Mononuclear cell (primary cell): ENCODE measurements around the gene HOXD1. TPM values are rescaled to one million over a fixed set of nuclear protein-coding genes. Genes with fewer than 3 reads are reported as not detected.

Source experiments
- H3K27me3 ChIP-seq: 2 replicates; pipeline ENCODE4 v1.6.0; 2011; ENCODE audit warnings: low read length, control low read depth; ENCODE audit not compliant: insufficient read depth
- H3K4me1 ChIP-seq: 2 replicates; pipeline ENCODE4 v1.5.1; 2011; ENCODE audit warnings: mild to moderate bottlenecking, low read length, control low read depth; ENCODE audit not compliant: insufficient read depth
- H3K4me3 ChIP-seq: 2 replicates; pipeline ENCODE4 v1.5.1; 2011; ENCODE audit warnings: mild to moderate bottlenecking, low read length, moderate library complexity
- H3K9me3 ChIP-seq: 2 replicates; pipeline ENCODE4 v1.5.1; 2011; ENCODE audit warnings: low read depth, mild to moderate bottlenecking, control low read depth, low read length
- total RNA-seq: library from RNA; depleted of rRNA; stranded (reverse); fragments of >200 nt; gene quantifications from one replicate; pipeline ENCODE4 v1.2.3, GENCODE V29; 2012

Gene HOXD1
- total RNA-seq: not detected

DNA sequence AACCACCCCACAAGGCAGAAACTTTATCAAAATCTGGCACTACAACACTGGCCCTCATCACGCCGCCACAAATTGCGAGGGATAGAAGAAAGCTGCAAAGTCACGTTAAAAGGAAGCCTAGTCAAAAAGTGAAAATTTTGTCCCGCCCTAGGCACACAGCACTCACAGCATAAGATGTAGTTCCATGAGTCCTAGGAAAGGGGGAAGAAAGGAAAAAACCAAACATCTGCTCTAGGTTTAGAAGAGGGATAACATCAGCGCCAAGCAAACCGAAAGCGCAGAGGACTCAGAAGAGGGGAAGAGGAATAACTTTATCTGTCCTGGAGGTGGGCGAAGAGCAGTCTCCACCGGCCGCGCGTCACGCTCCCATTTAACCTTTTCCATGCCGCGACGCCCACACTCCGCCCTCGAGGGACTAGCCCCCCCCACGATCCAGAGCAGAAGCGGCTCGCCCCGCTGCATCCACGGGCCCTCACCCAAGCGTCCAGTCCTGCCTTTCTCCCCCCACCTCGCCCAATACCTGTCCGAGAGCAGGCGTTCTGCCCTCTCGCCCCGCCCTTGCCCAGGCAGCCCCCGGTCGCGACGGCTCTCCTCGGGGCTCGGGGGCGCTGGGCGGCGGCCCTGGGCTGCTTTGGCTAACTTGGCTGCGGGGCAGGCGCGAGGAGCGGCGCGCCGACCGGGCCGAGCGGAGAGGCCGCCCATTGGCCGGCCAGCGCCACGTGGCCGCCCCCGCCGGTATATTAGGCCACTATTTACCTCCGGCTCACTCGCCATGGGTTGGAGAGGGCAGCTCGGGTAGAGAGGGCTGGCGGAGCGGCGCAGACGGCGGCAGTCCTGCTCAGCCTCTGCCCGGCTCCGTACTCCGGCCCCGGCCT, at the start of gene HOXD1:
Gene HOXD1, plus strand, starts transcription at position 770 of the 875 bp plus-strand sequence. CDS start 134 bp downstream, outside the sequence.
- H3K27me3 ChIP-seq: peaks cover 97% of the 10 kb centered on the region
- peak within 1 kb of the TSS; percentile 6 for H3K4me3 ChIP-seq
- H3K4me1 ChIP-seq: peaks cover 22% of the 10 kb centered on the region
- no peaks in the 10 kb centered on the region for H3K9me3 ChIP-seq

DNA sequence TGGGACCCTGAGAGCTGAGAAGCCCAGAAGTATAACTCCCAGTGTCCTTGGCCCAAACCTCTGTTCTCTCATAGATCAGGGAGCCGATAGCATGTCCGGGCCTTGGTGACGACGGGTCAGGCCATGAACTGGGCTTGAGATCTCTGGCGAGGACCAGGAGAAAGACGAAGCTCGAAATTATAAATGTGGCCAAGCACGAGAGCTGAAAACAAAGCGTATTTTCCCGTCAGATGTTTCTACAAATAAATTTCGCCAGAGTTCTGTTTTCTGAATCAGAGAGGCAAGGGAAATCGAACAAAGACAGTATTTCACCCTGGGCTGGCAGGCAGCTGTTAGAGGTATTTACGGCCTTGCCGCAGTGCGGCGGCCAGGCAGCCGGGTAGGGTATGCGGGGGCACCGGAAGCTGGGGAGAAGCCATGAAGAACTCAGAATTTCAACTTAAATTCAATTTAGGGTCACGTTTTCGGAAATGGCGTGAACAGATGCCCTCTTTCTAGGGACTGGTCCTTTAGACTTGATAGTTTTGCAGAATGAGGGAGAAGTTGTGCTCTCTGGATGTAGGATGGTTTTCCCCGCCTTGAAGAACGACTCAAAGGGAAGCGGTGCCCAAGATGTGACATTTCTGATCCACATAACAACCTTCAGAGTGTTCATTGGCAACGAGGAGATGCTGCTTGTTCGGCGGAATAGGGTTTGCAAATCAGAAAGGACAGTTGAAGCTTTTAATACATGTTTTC, 49.4 kb upstream of the HOXD1 start:
- Histone ChIP-seq H3K4me3 (no peak overlapping the region), H3K4me1 (peaks cover 18% of the 10 kb centered on the region), H3K9me3 (no peaks in the 10 kb centered on the region), H3K27me3 (peaks cover 99% of the 10 kb centered on the region)

DNA sequence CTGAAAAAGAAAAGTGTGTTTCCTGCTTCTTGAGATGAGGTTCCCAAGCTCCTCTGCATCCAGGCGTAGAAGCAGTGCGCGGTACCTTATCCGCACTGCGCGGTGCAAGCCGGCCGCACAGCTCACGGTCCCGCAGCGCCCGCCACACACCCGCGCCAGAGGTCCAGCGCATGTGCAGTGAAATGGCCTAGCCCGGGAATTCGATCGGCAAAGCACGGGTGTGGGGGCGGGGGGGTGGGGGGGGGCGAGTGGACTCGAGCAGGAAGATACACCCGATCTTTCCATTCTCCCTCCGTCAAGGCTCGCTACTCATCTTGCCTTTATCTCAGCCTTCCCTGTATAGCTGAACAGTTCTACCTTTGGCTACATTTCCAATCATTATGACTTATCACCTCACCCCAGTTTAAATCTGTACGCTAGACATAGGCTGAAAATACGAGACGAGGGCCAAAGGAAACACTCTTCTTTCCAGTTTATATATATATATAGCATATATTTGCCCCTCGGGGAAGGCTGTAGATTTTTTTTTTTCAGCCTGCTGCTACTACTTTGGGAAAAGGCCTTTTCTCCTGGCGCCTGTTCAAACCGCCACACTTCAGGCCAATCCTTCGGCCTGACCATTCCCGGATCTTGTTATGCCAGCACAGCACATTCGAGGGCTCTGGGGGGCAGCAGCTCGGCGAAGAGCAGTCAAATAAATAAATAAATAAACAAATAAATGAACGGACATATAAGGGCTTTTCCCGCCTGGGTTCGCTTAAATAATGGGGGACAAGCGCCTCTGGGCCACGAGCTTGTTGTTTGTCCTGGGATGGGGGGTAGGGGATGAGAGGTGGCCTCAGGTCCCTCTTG, 48.6 kb upstream of the HOXD1 start:
- H3K4me3 ChIP-seq: no peak overlapping the region
- H3K4me1 ChIP-seq: peaks cover 18% of the 10 kb centered on the region
- no peaks in the 10 kb centered on the region for H3K9me3 ChIP-seq
- H3K27me3 ChIP-seq: peaks cover 96% of the 10 kb centered on the region

DNA sequence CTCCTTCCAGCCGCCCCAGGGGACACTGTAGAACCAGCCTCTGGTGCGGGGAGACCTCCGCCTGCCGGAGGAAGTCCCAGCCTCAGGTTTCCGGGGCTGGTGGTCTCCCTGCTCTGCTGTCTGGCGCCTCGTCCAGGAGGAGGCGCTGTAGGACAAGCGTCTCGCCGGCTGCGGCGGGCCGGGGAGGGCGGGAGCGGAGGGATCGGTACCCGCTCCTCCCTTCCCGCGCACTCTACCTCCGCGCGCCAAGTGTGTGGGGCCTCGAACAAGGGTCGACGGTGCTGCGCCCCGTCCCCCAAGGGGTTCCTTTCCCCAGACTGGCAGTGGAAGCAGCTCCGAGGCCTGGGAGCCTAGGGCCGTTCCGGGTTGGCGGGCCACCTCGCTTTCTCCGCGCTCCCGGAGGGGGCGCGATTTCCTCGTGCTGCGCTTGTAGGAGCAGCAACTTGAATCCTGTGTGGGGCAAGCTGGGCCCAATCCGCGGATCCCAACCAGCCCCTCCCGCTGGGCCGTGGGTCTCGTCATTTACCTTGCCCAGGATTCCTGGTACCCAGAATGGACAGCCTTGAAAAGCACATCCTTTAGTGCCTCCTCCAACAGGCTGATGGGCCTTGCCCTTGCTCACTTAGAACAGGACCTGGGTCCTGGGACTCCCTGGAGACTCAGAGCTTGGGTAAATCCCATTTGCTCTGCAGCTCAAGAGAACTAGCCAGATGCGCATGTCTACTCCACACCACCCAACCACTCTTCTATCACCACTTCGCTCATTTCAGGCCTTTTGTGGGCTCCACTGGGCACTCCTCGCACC, 47.8 kb upstream of the HOXD1 start:
- peaks cover 96% of the 10 kb centered on the region for H3K27me3 ChIP-seq
- H3K4me3 ChIP-seq: no peak overlapping the region
- no peaks in the 10 kb centered on the region for H3K9me3 ChIP-seq

DNA sequence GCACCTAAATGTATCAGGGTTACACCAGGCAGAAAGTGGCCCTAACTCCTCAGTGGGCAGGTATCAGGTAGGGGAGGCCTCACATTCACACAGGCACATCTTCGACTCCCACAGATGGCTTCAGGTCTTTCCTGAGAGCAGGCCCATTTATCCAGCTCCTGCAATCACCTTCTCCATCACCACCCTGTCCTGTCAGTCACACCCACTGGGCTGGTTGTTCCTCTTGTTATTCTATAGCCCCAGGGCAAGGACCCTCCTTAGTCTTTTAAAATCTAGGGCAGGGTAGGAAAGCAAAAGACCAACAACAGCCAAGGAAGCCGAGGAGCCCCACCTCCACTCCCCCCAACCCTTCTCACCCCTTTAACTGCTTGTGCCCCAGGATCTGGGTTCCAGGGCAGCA, 46.2 kb upstream of the HOXD1 start:
- Histone ChIP-seq H3K9me3 (no peaks in the 10 kb centered on the region), H3K4me3 (no peak overlapping the region), H3K4me1 (peaks cover 11% of the 10 kb centered on the region), H3K27me3 (peaks cover 96% of the 10 kb centered on the region)

More for the DNA sequence above, 47.8 kb upstream of the HOXD1 start:
- peaks cover 18% of the 10 kb centered on the region for H3K4me1 ChIP-seq

DNA sequence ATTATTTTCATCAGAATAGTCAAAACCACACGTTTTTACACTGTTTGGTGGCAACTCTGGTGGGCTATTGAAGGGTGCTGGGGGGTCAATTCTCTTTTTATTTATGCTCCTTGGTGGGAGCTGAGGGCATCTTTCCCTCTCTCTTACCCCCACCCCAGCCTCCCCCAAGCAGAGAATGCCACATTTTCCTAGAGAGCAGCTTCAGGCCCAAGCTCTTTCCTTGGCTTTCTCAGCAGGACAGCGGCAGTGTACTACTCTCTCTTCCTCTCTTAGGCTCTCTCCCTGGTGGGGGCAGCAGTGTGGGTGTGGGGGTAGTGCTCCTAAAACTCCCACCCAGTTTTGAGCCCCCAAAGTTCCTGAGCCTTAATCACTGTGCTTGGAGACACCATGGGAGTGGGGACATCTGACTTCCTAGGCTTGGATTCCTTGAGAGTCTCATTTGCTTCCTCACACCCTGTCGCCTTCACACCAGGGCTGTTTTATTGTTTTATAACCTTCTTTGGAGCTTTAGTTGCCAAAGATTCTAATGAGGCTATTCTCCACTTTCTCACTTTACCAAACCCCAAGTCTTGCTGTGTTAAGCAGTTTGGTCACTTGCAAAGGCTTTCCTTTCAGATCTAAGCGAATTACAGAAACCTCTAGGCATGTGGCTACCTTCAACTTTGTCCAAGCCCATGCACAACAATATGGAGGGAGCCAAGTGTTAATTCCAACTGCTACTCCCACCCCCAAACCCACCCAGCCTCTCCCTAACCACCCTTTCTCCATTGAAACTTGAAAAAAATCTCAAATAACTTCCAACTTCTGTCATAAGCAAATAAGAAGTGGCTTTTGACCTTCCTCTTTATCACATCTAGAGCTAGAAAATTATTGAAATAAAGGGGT, 43.1 kb upstream of the HOXD1 start:
- Histone ChIP-seq H3K9me3 (no peaks in the 10 kb centered on the region), H3K4me3 (no peak overlapping the region), H3K27me3 (peaks cover 96% of the 10 kb centered on the region), H3K4me1 (peaks cover 7% of the 10 kb centered on the region)

DNA sequence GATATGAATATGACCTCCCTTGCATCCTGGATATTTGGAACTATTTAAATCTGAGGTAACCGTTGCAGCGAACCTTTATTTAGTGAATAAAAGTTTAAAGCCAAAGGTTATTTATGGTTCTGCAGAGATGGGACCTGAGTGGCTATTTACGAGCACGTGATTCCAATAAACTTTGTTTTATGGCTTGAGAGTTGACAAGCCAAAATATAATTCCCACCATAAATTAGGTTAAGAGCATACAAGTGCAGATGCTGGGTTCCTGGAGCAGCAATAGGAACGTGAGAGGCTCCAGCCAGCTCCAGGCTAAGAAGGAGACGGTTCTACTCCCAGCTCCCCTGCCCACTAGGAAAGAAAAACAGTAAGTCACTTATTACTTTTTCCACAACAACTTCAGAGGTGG, 42.4 kb upstream of the HOXD1 start:
- Histone ChIP-seq H3K4me3 (no peak overlapping the region), H3K4me1 (peaks cover under 1% of the 10 kb centered on the region), H3K27me3 (peaks cover 96% of the 10 kb centered on the region), H3K9me3 (no peaks in the 10 kb centered on the region)

DNA sequence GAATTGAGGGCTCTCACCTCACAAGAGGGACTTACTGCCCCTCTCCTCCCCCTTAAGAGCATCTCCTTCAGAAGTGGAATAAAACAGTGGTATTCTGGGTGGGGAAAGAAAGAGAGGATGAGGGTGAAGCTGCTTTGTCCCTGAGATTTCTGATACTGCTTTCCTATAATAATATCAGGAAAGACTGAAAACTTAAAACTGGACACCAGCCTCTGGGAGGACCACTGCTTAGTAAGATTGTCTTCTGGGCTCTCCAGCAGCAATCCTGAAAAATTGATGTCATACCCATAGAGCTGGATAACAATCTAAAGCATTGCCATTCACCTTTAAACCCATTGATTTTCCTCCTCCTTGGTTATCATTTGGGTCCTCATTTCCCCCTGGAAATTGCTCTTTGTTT, 41.8 kb upstream of the HOXD1 start:
- no peaks in the 10 kb centered on the region for H3K9me3 ChIP-seq
- peaks cover 96% of the 10 kb centered on the region for H3K27me3 ChIP-seq
- no peak overlapping the region for H3K4me3 ChIP-seq

DNA sequence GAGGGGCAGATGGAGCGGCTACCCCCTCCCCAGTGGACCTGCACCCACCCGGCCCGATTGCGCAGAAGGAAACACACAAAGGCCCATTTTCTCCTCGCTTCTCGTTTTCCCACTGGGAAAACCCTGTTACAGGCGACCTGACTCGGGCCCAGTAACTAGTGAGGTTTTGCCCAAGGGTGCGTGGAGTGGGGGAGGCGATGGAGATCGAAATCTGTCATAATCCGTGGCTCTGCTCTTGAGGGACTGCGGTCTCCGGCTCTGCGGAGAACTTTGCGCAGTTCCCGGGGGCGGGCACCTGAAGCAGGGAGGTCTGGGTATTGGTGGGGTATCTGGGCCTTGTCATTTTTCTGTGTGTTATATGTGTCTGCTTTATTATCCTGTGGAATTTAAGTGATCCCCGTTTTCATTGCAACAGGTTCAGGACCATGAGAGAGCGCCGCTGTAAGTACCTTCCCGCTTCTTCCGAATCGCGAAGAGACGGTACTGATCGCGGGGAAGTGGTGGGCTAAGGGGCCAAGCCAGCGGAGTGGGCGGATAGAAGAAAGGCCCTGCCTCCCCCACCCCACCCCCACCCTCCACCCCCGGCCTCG, 41.2 kb upstream of the HOXD1 start:
- Histone ChIP-seq H3K4me3 (no peak overlapping the region), H3K4me1 (no peaks in the 10 kb centered on the region), H3K27me3 (peaks cover 93% of the 10 kb centered on the region), H3K9me3 (no peaks in the 10 kb centered on the region)

More for the DNA sequence above, 41.8 kb upstream of the HOXD1 start:
- H3K4me1 ChIP-seq: no peaks in the 10 kb centered on the region

DNA sequence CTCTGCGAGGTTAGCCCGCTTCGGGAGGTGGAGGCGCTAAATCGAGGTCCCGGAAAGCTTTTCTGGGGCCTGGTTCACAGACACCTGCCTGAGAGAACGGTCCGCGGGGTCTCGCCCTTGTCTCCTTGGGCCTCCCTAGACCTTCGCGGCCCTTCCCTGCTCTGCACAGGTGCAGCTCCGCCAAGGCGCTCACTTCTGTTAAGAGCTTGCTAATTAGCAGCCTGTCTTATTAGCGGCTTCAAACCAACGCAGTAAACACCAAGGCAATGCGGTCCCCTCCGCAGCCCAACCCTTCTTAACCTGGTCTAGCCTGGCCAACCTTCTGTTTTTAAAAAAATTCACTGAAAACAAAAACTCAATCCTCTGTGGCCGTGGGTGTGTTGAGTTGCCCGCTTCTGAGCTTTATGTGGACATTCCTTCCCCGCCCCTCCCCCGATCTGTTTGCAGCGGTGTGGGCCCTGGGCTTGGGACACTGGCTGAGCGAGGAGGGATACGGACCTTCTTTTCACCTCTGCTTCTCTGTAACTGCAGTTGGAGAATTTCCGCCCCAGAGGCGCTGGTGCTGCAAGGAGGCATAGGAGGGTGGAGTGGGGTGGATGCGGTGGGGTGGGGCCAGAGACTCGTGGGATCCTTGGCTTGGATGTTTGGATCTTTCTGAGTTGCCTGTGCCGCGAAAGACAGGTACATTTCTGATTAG, 40.5 kb upstream of the HOXD1 start:
- H3K4me3 ChIP-seq: no peak overlapping the region
- no peaks in the 10 kb centered on the region for H3K4me1 ChIP-seq
- H3K27me3 ChIP-seq: peaks cover 93% of the 10 kb centered on the region
- H3K9me3 ChIP-seq: no peaks in the 10 kb centered on the region

DNA sequence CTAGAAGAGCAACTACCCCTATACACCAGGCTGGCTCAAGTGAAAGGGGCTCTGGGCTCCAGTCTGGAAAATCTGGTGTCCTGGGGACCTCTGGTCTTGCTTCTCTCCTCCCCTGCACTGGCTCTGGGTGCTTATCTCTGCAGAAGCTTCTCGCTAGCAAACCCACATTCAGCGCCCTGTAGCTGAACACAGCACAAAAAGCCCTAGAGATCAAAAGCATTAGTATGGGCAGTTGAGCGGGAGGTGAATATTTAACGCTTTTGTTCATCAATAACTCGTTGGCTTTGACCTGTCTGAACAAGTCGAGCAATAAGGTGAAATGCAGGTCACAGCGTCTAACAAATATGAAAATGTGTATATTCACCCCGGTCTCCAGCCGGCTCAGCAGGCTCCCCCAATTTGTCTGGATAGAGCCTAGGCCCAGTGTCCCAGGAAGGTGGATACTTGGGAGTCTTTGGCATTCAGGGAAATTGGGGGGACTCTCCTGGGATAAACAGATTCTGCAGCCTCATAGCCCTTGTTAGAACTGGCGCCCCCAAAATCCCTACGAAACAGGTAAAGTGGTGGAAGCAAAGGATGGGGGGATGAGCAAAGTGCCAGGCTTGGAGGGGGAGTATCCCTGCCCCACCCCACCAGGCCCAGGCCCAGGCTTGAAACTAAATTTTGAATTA, 39.6 kb upstream of the HOXD1 start:
- H3K4me3 ChIP-seq: no peak overlapping the region
- no peaks in the 10 kb centered on the region for H3K4me1 ChIP-seq
- peaks cover 93% of the 10 kb centered on the region for H3K27me3 ChIP-seq
- H3K9me3 ChIP-seq: no peaks in the 10 kb centered on the region

DNA sequence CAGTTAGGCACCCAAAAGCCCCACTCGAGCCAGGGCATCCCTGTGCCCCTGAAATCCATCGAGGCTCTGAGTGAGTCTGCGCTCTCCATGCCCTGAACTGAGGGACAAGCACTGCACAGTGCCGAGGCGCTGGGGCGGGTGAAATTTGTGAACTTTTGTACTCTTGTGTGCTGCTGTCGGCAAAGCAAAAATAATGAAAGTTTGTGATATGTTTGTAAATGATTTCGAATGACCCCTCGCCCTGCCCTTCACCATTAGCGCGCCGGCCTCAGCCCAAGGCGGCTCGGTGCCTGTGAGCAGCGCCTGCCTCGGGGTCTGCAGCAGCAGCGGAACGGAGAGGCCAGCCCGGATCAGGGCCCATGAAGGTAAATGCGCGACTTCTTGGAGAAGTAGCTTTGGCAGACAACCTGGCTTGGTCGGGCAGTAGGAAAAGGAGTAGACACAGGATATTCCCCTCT, 39.0 kb upstream of the HOXD1 start:
- H3K4me1 ChIP-seq: no peaks in the 10 kb centered on the region
- peaks cover 95% of the 10 kb centered on the region for H3K27me3 ChIP-seq
- H3K4me3 ChIP-seq: no peak overlapping the region
- H3K9me3 ChIP-seq: no peaks in the 10 kb centered on the region
